Heart left ventricle (tissue), 16 donors: Measurements from ENCODE around the gene RBM20. TPM values are rescaled to one million over a fixed set of nuclear protein-coding genes. Genes with fewer than 3 reads are reported as not detected.

ENCODE experiments used
- ATAC-seq, 4 donors: fragments of 200-7000 bp; cut with Tn5 transposase; one replicate each; pipeline ENCODE4 v1.9.1; 2020 to 2022; ENCODE audit warnings: moderate library complexity in 4 of 4, mild to moderate bottlenecking in 3 of 4, moderate number of reproducible peaks in 1 of 4
- DNase-seq, 5 donors: peaks; one replicate each; pipeline ENCODE4 v3.0.0-alpha.2; 2020
- H3K27ac ChIP-seq, 12 donors: fragments of 200-600 bp; sonication (generic) in 4 of 12; one replicate each; pipeline versions ENCODE4 v1.5.0 to v1.8.0; 2016 to 2022; ENCODE audit warnings: mild to moderate bottlenecking in 2 of 12
- H3K27me3 ChIP-seq, 9 donors: fragments of 200-600 bp; sonication (generic) in 2 of 9; one replicate each; pipeline versions ENCODE4 v1.5.1 to v1.8.0; 2016 to 2022; ENCODE audit warnings: mild to moderate bottlenecking in 3 of 9
- H3K36me3 ChIP-seq, 9 donors: fragments of 200-600 bp; sonication (generic) in 2 of 9; one replicate each; pipeline versions ENCODE4 v1.5.0 to v1.8.0; 2018 to 2022; ENCODE audit warnings: mild to moderate bottlenecking in 2 of 9
- H3K4me1 ChIP-seq, 12 donors: fragments of 200-600 bp; sonication (generic) in 4 of 12; one replicate each; pipeline versions ENCODE4 v1.5.0 to v1.8.0; 2016 to 2022; ENCODE audit warnings: mild to moderate bottlenecking in 3 of 12
- H3K4me3 ChIP-seq, 12 donors: fragments of 200-600 bp; sonication (generic) in 4 of 12; one replicate each; pipeline versions ENCODE4 v1.5.0 to v1.8.0; 2017 to 2022; ENCODE audit warnings: mild to moderate bottlenecking in 9 of 12, moderate library complexity in 4 of 12
- H3K9me3 ChIP-seq, 12 donors: fragments of 200-600 bp; sonication (generic) in 4 of 12; one replicate each; pipeline versions ENCODE4 v1.5.0 to v1.8.0; 2016 to 2022; ENCODE audit warnings: mild to moderate bottlenecking in 1 of 12
- POLR2A ChIP-seq, 2 donors: fragments of 450-650 bp; IDR thresholded peaks; one replicate each; pipeline ENCODE4 v1.6.1; 2017; ENCODE audit warnings: antibody characterized with exemption in 2 of 2, mild to moderate bottlenecking in 2 of 2, moderate library complexity in 2 of 2
- WGBS, 4 donors: extraction: QIAGEN DNeasy Blood & Tissue Kit in 2 of 4; methylation state at CpG; one replicate each; pipeline versions ENCODE4 v1.1.5 to v1.1.7; 2013 to 2018; 5-methylcytosine and 5-hydroxymethylcytosine counted together
- intact Hi-C, 10 donors: fragments of 100-400 bp; cut with DNase I; formaldehyde crosslinking; loops; one replicate each; pipeline versions ENCODE4 v1.11.1 to v1.14.2; 2022
- polyA plus RNA-seq, 2 donors: library from polyadenylated mRNA; stranded (reverse); fragments of 200-250 nt; gene quantifications; one replicate each; pipeline ENCODE4 v1.2.3, GENCODE V29; 2013
- total RNA-seq, 9 donors: library from RNA; depleted of rRNA in 2 of 9; stranded (reverse); fragments of >200 nt in 2 of 9; fragmentation: NEBNext Ultra II Directional in 3 of 9; extraction: Animal tissue kit (Norgen Biotek cat#: 25700) in 3 of 9; gene quantifications; one replicate each; pipeline versions ENCODE4 v1.1.0 to v1.2.4, GENCODE V29; 2016 to 2023
- TF ChIP-seq, protein P1 (sequence below), 12 donors: fragments of 200-600 bp; sonication (generic) in 4 of 12; IDR thresholded peaks; one replicate each; pipeline versions ENCODE4 v1.5.0 to v1.8.0; 2018 to 2022; ENCODE audit warnings: antibody characterized with exemption in 12 of 12, mild to moderate bottlenecking in 5 of 12
- donor health status: ischemic (EF 13 %, LVEDD 7.1; RV severe dilation, severe dysfunction).
- donor health status: healthy with polysubstance abuse.
- donor health status: DM: no; HTN: yes; CAD: no.
- donor health status: DM: no; HTN: no; CAD: no.
- donor health status: ischemic (EF 25% LVEDD 6.9; RV normal size, moderate dysfunction).
- donor health status: ischemic (EF 25% LVEDD 5.7; RV mildly dilated, moderate dysfunction).
- donor health status: healthy.
- donor health status: DM: yes; HTN: yes; CAD: no.
- donor health status: ischemic (EF 35%, LVEDD 5.7; RV mildly dilated, moderate dysfunction).
- donor health status: nonischemic (EF 11% LVEDD 7.7; RV severe dilation, severe dysfunction).
- donor health status: DM: yes; HTN: yes; CAD: no.
- donor health status: PGD.
- donor health status: ischemic (EF 29% LVEDD 5.4; RV normal size, mild dysfunction).
- donor health status: nonischemic (EF 23%, LVEDD 6.1; RV moderate dilation, normal function).

RBM20 gene
- total and polyA plus RNA-seq, 11 donors, result 29.9 to 152 (median 91.2) TPM

GRCh38 chr10:110695539-110695886 lies 51.4 kb downstream of the RBM20 start:
- no peak for DNase-seq
- WGBS, 4 donors, result 73 to 80% (median 76%) methylated on average over 2 of the region's 2 CpGs
- no peaks in the 10 kb centered on the region for H3K27me3 ChIP-seq
- H3K9me3 ChIP-seq, result peaks cover 0 to 25% (median 0%) of the 10 kb centered on the region in 12 donors
- no peaks in the 10 kb centered on the region for H3K36me3 ChIP-seq
- H3K4me1 ChIP-seq, result peaks cover 0 to 60% (median 18%) of the 10 kb centered on the region in 12 donors
- H3K4me3 ChIP-seq, result no peak overlapping the region
- H3K27ac ChIP-seq, result peak overlapping the region in 9 of 12 donors; percentile 24 to 91 (median 82)
- intact Hi-C loops, result loop anchor here in 1 of 10 donors (5.0 kb wide), 1 partner anchor 87 kb away; no protein-coding TSS in a partner anchor
- TF ChIP-seq, protein P1, sequence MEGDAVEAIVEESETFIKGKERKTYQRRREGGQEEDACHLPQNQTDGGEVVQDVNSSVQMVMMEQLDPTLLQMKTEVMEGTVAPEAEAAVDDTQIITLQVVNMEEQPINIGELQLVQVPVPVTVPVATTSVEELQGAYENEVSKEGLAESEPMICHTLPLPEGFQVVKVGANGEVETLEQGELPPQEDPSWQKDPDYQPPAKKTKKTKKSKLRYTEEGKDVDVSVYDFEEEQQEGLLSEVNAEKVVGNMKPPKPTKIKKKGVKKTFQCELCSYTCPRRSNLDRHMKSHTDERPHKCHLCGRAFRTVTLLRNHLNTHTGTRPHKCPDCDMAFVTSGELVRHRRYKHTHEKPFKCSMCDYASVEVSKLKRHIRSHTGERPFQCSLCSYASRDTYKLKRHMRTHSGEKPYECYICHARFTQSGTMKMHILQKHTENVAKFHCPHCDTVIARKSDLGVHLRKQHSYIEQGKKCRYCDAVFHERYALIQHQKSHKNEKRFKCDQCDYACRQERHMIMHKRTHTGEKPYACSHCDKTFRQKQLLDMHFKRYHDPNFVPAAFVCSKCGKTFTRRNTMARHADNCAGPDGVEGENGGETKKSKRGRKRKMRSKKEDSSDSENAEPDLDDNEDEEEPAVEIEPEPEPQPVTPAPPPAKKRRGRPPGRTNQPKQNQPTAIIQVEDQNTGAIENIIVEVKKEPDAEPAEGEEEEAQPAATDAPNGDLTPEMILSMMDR (IDR thresholded peaks at IDR 0.05), result no peak
- TF ChIP-seq POLR2A (IDR thresholded peaks at IDR 0.05), result no peak
- no peak for ATAC-seq

GRCh38 chr10:110696436-110696835 lies 52.3 kb downstream of the RBM20 start:
- intact Hi-C loops, result loop anchor here in 1 of 10 donors (5.0 kb wide), 1 partner anchor 86 kb away; no protein-coding TSS in a partner anchor
- ATAC-seq, result no peak
- TF ChIP-seq, protein P1 (IDR thresholded peaks at IDR 0.05), result no peak
- no peak for TF ChIP-seq POLR2A (IDR thresholded peaks at IDR 0.05)

DNA sequence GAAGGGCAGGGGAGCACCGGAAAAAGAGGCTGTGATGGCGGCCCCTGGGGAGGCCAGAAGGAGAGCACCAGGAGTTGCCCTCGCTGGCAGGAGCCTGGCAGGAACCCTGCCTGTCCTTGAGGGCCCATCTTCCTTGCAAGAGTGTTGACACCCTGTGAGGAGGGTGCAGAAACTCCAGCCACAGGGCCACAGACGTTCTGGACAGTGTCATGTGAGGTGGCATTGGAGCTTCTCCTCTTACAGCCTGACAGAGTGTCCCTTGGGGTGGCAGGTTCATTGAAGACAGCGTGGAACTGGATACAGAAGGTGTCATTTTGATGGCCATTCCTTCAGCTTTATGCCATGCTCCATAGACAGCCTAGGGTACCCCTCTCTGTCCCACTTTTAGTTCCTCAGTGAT lies 54.2 kb downstream of the RBM20 start:
- Histone ChIP-seq H3K27ac (peak overlapping the region; percentile 67 to 94 (median 81)), H3K27me3 (no peaks in the 10 kb centered on the region), H3K36me3 (no peaks in the 10 kb centered on the region), H3K9me3 (peaks cover 0 to 3% (median 0%) of the 10 kb centered on the region in 12 donors), H3K4me3 (no peak overlapping the region), H3K4me1 (peaks cover 0 to 82% (median 25%) of the 10 kb centered on the region in 12 donors)
- ATAC-seq (peak; percentile 41 to 59 (median 53)), DNase-seq (peak in 1 of 5 donors; percentile 42)
- intact Hi-C loops, result loop anchor here in 2 of 10 donors (2.0 to 5.0 kb wide), 2 partner anchors 14 to 84 kb away; no protein-coding TSS in a partner anchor
- no peak for TF ChIP-seq POLR2A (IDR thresholded peaks at IDR 0.05)
- TF ChIP-seq, protein P1 (IDR thresholded peaks at IDR 0.05), result no peak
- 49 to 59% (median 50%) methylated on average over 4 to 5 of the region's 5 CpGs for WGBS, 4 donors

More at GRCh38 chr10:110696436-110696835, 52.3 kb downstream of the RBM20 start:
- Histone ChIP-seq H3K27me3 (no peaks in the 10 kb centered on the region), H3K36me3 (no peaks in the 10 kb centered on the region), H3K27ac (peak overlapping the region in 10 of 12 donors; percentile 72 to 94 (median 83)), H3K9me3 (peaks cover 0 to 21% (median 0%) of the 10 kb centered on the region in 12 donors), H3K4me3 (no peak overlapping the region), H3K4me1 (peaks cover 0 to 69% (median 23%) of the 10 kb centered on the region in 12 donors)
- WGBS, 4 donors, result 58 to 64% (median 61%) methylated on average over 4 of the region's 4 CpGs
- DNase-seq, result no peak

- peak in 4 of 5 donors; percentile 56 to 83 (median 76) for DNase-seq
- no peaks in the 10 kb centered on the region for H3K36me3 ChIP-seq
- peak overlapping the region; percentile 67 to 94 (median 81) for H3K27ac ChIP-seq
- intact Hi-C loops, result loop anchor here in 2 of 10 donors (2.0 to 5.0 kb wide), 2 partner anchors 14 to 84 kb away; no protein-coding TSS in a partner anchor
- peak; percentile 61 to 91 (median 80) for ATAC-seq
- TF ChIP-seq POLR2A (IDR thresholded peaks at IDR 0.05), result no peak
- TF ChIP-seq, protein P1 (IDR thresholded peaks at IDR 0.05), result no peak
- H3K9me3 ChIP-seq, result no peaks in the 10 kb centered on the region
- H3K4me1 ChIP-seq, result peaks cover 0 to 82% (median 25%) of the 10 kb centered on the region in 12 donors
- H3K4me3 ChIP-seq, result no peak overlapping the region
- WGBS, 4 donors, result 45 to 61% (median 48%) methylated on average over 6 of the region's 6 CpGs
- no peaks in the 10 kb centered on the region for H3K27me3 ChIP-seq
These were observed 54.7 kb downstream of the RBM20 start for GRCh38 chr10:110698782-110699201.
